HG03060 (cell line): ENCODE data around the gene BBS5.
"Not testable (repeated sequence)": the region's sequence is repeated elsewhere in the genome, so short reads cannot be mapped to it uniquely, and the experiment has no call there.

Experiments
- ATAC-seq: cut with Tn5 transposase; IDR thresholded peaks from one replicate; pipeline ENCODE4 v1.9.1; 2021; ENCODE audit warnings: low read depth, moderate number of reproducible peaks; ENCODE audit not compliant: unreplicated experiment

BBS5 gene

DNA sequence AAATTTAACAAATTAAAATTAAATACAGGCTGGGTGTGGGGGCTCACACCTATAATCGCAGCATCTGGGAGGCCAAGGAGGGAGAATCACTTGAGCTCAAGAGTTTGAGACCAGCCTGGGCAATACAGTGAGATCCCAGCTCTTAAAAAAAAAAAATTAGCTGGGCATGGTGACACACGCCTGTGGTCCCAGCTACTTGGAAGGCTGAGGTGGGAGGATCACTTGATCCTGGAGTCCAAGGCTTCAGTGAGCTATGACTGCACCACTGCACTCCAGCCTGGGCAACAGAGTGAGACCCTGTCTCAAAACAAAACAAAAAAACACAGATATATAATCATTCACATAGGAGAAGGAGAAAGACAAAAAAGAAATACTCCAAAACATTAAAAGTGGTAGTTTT lies 60.2 kb downstream of the BBS5 start:
- ATAC-seq: not testable (repeated sequence)

DNA sequence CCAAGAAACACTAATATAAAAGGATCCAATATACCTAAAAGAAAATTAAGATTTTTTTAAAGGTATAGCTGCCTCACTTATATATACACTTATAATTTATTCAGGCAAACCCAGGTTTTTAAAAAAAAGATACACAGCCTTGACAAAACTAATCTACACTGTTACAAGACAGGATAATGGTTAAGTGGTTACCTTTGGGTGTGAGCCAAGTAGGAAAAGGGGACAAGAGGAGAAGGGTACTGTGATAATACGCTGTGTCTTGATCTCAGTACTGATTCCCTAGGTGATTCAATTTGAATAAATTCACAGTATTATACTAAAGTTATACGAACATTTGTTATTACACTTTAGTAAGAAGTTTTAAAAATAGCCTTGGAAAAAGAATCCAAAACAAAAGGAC lies 60.9 kb downstream of the BBS5 start:
- ATAC-seq: no peak

DNA sequence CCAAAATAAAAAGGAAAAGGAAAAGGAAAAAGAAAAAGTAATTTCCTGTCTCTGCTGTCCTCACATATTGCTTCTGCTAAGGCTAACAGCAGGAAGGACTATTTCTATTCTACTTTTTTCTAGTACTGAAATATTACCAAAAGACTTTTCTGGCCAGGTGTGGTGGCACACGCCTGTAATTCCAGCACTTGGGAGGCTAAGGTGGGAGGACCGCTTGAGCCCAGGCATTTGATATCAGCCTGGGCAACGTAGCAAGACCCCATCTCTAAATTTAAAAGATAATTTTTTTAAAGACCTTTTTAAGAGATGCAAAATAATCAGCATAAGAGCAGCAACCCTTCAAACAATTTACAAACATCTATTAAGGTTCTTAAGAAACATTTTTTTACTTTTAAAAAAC lies 63.1 kb downstream of the BBS5 start:
- no peak for ATAC-seq

DNA sequence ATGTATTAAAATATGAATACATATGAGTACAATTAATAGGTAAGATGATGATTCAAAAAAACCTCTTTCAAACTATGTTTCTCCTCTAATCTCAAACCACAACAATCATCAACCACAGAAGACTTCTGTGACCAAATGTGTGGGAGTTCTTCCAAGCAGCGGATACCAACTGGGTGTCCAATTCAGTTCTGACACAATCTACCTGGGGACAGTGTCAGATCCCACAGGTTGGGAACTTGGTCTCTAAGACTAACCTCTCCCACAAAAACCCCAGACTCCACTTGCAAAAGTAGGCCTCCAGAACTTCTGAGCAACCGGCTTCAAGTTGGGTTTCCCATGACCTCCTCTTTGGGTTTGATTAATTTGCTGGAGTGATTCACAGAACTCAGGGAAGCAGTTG lies 67.5 kb downstream of the BBS5 start:
- no peak for ATAC-seq
